Activated CD4-positive, alpha-beta T cell treated with anti-CD3 and anti-CD28 coated beads, Interleukin-2, amount 50 U/mL, for 48 hours (primary cell): ENCODE data around the gene TRIM63.
"Not testable (repeated sequence)": the region's sequence is repeated elsewhere in the genome, so short reads cannot be mapped to it uniquely, and the experiment has no call there.

Experiments
- DNase-seq, 2 experiments: peaks; one replicate each; pipeline ENCODE4 v3.0.0-alpha.2; 2020

TRIM63 gene

DNA sequence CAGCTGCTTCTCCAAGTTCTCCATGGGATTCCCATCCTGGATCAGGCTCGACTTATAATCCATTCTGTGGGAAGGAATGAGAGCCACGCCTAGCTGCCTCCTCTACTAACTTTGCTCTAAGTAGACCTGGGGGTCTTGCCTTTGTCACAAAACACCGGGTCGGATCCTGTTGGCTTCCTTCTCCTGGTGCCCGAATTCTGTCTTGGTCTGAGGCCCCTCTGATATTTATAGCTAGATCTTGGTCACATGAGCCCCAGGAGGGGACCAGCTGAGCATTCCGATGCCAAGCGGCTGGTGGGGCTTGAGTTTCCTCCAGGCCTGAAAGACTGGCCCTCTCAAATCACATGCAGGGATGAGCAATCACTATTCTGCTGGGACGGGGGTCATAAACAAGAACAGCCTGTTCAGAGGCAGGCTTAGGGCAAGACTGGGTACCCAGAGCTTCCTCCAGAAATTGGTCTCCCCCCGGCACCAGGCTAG, at the start of gene TRIM63:
TRIM63 (minus strand) TSS at position 199 of the 480 bp plus-strand sequence; CDS start at position 63, 136 bp downstream.
- DNase-seq: no peak

DNA sequence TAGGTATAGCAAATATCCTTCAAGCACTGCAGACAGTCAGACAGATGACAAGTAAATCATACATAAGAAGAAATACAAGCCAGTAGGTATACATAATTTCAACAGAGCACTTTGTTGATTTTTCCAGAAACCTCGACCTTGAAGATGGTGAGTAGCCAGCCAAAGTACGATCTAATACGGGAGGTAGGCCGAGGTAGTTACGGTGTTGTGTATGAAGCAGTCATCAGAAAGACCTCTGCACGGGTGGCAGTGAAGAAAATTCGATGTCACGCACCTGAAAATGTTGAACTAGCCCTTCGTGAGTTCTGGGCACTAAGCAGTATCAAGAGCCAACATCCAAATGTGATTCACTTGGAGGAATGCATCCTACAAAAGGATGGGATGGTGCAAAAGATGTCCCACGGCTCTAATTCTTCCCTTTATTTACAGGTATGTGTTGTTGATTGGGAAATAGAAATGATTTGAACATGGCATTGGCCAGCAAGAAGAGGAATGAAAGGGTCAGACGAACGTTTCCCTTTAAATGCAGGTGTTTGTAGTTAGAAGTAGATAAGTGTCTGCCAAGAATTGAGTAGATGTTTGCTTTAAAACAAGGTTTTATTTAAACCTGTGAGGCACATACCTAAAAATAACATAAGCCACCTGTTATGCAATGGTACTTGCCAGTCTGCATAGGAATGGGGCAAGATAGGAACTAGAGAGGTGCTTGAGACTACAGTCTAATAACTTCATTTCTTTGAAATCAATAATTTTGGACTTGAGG, 46.9 kb upstream of the TRIM63 start:
- no peak for DNase-seq

DNA sequence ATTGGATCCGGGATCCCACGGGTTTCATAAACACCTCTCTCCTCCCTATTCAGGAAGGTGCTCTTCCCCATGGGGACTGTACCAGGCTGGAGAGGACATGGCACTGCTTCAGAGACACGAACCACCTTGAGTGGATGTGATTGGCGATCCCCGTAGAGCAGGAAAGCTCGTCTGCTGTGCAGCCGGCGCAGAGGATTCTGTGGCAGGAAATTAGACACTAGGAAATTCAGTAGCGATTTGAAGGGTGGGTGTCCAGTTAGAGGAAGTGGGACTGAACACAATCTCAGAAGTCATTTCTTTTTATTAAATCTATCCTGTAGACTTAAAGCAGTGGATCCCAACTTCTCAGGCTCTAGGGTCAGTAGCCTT, 45.0 kb upstream of the TRIM63 start:
- DNase-seq: no peak

DNA sequence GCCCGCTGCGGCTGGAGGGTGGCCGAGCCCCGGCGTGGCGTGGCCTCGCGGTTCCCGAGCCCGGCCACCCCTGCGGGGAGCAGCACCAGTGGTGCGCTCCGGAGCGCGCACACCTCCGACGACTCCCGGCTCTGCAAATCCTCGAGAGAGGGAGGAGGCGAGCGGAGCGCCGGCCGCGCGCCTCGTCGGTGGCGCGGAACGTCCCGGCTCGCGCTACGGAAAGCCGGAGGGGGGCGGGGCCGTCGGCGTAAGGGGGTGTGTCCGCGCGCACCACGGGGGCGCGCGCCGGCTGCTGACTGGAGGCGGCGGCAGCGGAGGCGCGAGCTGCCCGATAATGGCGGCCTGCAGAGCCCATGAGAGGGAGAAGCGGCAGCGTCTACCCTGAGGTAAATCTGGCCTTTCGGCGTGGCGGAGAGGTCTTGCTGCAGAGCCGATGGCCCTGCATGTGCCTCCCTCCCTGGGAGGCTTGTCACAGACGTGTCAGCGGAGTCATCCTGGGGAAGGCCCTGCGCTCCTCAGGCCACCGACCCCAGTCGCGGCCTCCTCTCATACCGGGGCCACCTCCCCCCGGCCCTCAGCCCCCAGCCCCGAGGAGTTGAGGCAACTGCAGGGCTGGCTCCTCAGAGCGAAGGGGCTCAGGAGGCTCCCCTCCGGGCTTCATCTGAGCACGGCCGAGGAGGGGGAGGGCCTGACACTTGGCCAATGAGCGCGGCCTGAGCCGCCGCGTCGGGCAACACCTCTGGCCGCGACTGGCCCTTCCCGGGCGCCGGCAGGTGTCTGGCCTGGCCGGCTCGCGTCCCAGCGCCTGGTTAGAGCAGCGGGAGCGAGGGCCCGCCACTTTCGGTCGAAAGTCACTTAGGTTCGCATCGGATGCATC, 44.3 kb upstream of the TRIM63 start, which contains the start of gene PDIK1L:
PDIK1L (plus strand) TSS at position 295 of the 877 bp plus-strand sequence. CDS start 2,485 bp downstream, outside the sequence.
- DNase-seq: peak; percentile 93 to 94

DNA sequence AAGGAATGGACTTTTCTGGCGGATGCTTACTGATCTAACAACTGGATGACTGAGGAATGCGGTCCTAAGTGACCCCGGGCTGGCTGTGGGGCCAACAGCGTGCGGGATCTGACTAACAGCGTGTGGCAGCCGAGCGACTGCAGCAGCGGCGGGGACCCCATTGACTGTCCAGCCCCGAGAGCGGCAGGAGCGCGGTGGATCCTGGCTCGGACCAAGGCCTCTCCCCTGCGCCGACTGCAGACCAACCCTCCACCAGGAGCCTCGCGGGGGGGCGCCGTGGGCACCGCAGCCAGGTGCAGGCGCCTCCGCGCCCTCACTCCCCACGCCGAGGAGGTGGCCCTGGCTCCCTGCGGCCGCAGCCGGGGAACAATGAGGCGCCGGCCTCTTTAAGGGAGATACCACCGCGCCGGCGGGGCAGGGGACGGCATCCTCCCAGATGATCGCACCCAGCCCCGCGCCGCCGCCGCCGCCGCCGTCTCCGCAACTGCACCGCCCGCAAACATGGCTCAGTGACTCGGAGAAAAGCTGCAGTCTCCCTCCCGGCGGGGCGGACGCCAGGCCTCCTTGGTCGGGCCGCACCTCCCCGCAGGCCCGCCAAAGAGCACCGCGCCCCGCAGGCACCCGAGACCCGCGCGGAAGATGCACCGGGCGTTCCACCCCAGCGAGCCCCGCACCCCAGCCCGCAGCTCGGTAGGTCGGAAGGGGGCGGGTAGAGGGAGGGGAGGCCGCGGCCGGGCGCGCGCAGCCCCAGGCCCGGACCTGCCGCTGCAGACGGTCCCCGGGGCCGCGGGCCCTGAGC, 43.5 kb upstream of the TRIM63 start:
- peak; percentile 72 to 75 for DNase-seq

DNA sequence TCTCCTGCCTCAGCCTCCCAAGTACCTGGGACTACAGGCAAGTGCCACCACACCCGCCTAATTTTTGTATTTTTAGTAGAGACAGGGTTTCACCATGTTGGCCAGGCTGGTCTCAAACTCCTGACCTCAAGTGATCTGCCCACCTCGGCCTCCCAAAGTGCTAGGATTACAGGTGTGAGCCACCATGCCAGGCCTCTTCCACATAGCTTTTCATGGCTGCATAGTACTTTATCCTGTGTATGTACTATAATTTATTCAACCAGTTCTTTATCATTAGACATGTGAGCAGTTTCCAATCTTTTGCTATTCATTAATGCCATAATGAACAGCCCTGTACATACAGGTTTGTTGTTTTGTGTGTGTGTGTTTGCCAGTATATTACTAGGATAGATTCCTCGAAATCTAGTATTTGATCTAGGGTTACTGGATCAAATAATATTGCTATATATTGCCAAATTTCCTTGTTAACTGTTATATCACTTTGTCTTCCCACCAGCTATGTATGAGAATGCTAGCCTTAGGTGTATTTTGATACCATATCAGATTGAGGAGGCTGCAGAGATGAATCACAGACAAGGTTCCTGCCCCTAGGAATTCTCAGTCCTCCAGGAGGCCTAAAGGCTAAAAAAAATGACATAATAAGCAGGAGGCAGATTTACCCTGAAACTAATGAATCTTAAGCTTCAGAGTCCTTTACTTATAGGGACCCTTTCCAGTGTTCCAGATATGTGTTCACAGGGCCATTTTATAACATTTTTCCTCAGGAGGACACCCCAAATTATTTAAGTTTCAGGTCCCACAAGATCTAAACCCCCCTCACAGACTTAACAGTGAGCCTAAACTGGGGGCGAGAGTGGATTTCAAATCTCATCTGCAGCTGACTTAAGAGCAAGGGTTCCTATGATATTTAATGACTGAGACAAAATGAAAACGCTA, 42.1 kb upstream of the TRIM63 start:
- DNase-seq: no peak

DNA sequence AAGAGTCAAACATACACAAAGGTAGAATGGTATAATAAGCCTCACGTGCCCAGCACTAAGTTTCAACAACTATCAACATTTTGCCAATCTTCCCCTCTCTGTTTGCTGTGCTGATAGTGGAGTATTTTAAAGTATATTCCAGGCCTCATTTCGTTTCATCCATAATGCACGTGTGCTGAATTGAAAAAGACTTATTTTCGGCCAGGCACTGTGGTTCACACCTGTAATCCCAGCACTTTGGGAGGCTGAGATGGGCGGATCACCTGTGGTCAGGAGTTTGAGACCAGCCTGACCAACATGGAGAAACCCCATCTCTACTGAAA, 37.8 kb upstream of the TRIM63 start:
- not testable (repeated sequence) for DNase-seq

DNA sequence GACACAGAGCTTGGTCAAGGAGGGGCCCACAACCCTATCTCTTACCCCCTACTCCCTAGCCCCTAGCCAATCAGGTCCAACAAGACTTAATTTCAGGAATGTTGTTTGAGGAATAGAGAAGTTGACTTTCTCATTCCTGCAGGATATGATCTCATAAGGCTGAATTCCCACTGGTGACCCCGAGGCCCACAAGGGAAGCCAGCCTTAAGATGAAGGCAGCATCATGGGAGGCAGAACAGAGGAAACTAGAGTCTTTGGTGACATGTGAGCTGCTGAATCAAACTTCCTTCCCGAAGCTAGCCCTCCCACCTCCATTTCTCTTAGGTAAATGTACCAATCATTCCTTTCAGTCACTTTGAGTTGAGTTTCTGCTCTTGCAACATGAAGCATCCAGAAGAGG, 35.1 kb upstream of the TRIM63 start:
- DNase-seq: no peak

DNA sequence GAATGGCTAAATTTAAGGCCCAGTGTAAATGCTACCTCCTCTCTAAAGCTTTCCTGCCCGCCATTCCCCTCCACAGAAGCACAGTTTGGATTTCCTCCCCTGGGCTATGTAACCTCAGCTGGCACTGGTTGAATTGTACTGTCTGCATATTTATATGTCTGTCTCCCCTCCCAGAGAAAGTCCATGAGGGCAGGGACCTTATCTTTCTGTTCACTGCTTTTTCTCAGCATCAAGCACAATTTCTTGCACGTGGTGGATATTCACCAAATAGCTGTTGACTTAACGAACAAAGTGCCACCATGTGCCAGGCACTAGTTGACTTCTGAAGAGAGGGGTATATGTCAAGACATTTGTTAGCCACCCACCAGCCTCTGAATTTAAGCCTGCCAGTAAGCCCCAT, 34.7 kb upstream of the TRIM63 start:
- no peak for DNase-seq

DNA sequence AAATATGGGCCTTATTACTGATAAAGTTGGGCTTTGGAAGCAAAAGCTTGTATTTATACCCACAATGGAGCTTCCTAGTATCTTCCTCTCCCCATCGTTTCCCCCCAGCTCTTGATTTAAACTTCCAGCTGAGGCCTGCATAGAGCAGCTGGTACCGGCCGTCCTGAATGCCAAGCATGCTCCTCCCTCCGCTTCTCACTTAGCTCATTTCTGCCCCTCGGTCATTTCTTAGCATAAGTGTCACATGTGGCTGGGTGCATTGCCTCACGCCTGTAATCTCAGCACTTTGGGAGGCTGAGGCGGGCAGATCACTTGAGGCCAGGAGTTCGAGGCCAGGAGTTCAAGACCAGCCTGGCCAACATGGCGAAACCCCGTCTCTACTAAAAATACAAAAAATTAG, 32.8 kb upstream of the TRIM63 start:
- not testable (repeated sequence) for DNase-seq

DNA sequence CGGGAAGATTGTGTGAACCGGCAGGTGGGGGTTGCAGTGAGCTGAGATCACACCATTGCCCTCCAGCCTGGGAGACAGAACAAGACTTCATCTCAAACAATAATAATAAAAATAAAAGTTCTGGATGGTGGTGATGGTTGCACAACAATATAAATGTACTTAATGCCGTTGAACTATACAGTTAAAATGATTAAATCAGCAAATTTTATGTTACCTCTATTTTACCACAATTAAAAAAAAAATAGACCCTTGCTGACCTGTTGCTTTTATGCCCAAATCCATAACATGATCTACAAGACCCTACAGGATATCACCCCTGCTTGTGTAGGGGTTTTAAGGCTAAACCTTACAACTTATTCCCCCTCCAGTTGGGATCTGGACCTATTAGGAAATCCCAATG, 32.4 kb upstream of the TRIM63 start:
- no peak for DNase-seq

DNA sequence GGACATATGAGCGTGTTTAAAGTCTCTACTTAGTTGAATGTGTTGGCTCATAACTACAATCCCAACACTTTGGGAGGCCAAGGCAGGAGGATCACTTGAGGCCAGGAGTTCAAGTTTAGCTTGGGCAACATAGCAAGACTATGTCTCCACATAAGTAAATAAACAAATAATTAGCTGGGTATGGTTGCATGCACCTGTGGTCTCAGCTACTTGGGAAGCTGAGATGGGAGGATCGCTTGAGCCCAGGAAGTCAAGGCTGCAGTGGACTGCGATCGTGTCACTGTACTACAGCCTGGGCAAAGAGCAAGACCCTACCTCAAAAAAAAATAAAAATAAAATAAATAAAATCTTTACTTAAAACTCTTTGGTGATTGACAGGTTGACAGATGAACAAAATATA, 31.2 kb upstream of the TRIM63 start:
- no peak for DNase-seq

DNA sequence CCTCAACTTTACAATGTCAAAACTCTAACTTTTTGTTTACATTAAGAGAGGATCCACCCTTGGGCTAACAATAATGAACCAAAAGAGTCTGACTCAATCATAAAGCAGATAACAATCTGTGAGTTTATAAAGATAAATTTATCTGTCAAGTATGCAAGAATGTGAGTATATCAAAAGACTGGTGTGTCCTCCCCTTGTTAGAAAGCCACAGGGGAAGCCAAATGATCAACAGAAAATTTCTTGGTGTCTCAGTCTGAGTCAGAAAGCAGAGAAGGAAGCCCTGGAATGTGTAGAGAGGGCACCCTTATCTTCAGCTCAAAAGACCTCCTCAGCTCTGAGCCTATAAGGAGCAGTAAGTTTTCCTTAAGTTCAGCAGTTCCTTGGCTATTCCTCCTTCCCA, 30.3 kb upstream of the TRIM63 start:
- DNase-seq: no peak

DNA sequence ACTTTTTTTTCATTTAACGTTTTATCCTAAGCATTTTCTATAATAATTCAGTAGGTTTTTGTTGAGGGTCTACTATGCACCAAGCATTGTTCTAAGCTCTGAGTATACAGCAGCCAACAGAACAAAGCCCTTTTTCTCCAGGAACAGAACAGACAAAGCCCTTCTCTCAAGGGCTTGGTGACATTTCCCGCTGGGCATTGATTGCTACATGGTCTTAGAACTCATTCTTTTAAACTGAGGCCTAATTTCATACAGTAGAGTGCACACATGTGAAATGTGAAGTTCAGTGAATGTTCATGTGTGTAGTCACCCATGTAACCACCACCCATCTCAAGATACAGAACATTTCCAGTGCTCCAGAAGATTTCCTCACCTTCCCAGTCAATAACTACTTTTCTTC, 29.0 kb upstream of the TRIM63 start:
- DNase-seq: no peak

DNA sequence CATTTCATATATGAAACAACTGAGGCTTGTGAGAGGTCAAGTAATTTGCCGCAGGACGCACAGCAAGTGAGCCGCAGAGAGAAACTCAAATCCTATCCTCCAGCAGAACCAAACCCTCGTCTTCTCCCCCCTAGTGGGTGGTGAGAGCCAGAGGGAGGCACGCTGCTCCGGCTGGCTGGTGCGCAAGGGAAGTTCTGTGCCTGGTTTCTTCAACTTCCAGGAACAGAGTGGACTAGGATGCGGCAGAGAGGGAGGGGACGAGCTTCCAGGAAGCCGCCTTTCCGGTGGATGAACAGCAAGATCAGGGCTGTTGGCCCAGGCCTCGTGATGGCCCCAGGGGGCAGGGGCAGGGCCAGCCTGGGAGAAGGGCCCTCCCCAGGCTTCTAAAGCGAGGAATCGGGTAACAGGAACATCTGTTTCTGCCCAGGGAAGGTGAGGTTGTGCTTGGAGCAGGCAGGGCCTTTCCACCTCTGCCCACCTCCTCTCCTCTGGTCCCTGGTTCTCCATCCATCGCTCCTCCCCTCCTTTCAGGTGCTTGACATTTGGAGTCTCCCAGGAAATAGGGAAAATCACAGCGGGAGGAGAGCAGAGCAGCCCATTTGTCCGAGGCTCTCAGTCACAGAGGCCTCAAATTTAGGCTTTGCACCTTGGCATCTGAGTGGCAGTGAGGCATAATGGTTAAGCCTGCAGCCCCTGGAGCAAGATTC, 27.4 kb upstream of the TRIM63 start:
- DNase-seq: no peak

DNA sequence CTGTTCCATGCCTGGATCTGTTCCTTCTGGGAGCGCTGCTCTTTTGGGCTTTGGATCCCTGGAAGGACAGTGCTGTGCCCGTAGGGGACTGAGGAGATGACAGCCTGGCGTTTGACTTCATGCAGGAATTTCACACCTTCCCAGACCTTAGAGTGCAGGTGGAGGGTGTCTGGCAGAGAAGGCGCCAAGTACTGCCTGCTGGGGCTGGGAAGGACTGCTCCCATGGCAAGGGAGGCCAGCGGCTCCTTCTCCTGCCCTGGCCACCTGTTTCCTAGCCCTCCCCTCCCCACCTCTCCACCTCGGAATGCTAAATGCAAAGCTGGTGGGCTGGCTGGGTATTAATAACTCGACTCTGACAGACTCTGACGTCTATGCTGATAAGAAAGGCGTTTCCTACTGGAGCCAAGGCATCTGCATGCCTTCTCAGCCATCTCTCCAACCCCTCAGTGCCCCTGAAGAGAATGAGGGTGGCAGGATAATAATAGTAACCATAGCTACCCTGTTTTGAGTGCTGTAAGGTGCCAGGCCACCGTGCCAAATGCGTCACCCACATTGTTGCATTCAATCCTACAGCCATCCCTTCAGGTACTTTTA, 26.7 kb upstream of the TRIM63 start:
- DNase-seq: no peak

DNA sequence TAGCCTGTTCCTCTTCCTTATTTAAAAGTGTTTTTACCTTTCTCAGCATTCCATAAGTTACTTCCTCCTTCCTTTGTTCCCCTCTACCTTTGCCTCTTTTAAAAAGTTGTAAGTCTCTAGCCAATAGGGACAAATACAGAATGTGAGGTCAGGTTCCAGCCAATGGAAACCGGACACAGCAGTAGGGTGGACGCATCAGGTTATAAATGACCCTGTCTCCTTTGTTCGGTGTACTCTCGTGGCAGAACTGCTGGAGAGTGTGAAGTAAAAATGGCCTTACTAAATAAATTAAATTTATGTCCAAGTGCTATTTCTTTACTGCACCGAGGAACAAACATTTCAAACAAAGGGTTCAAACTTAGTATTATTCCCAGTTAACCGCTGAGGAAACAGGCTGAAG, 26.1 kb upstream of the TRIM63 start:
- DNase-seq: not testable (repeated sequence)

DNA sequence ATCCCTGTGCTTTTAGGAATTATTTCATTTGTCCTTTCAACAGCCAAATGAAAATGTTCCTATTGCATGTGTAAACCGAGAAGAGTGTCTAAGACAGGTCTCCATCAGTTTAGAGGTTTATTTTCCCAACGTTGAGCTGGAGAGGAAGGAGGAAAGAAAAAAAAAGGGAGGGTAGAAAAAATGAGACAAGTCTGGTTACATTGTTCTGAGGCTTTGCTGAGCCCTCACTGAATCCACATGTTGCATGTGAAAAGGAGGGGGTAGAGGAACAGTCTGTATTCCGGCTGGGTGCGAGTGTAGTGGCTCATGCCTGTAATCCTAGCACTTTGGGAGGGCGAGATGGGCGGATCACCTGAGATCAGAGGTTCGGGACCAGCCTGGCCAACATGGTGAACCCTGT, 25.0 kb upstream of the TRIM63 start:
- no peak for DNase-seq

DNA sequence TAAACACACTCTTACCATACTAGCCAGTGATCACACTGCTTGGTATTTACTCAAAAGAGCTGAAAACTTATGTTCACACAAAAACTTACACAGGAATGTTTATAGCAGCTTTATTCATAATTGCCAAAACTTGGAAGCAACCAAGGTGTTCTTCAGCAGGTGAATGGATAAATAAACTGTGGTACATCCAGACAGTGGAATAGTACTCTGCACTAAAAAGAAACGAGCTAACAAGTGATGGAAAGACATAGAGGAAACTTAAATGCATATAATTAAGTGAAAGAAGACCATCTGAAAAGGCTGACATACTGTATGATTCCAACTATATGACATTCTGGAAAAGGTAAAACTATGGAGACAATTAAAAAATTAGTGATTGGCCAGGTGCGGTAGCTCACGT, 23.5 kb upstream of the TRIM63 start:
- no peak for DNase-seq

DNA sequence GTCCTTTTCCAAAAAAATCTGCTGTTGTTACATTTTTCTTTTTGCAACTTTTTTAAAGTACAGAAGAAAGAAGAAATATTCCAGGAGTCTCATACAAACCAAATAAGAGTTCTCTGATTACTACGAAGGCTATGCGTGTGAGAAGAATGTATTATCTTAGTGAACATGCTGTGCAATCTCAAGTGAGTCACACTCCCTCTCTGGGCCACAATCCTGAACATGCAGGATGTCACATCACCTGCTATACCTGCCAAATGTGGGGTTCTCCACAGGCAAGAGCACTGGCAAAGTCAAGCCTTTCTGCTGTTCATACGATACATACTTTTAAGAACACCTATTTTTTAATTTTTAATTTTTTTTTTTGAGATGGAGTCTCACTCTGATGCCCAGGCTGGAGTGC, 21.7 kb upstream of the TRIM63 start:
- DNase-seq: no peak

DNA sequence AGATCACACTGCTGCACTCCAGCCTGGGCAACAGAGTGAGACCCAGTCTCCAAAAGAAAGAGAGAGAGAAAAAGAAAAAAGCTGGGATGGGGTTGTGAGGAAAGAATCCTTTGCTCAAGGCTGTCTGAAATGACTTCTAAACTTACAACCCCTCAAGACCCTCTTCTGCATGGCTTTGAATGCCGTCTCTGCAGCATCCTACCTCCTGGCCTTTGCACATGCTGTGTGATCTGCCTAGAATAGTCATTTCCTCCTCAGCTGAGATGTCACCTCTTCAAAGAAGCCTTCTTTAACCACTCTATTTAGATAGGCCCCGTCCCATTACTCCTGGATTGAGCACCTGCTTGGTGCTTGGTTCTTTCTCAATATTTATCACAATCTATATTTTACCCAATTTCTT, 17.4 kb upstream of the TRIM63 start:
- DNase-seq: no peak
